Neural progenitor cell (in vitro differentiated cells): Measurements from ENCODE around the gene TMEM204. TPM values are rescaled to one million over a fixed set of nuclear protein-coding genes. Genes with fewer than 3 reads are reported as not detected.

Experiments
- DNase-seq: peaks from one replicate; pipeline ENCODE4 v3.0.0-alpha.2; 2016; ENCODE audit warnings: low spot score
- H2AFZ ChIP-seq: fragments of 200-600 bp; sonication (generic); replicated peaks from 2 replicates; pipeline ENCODE4 v1.6.1; 2016; ENCODE audit warnings: antibody characterized with exemption
- H3F3A ChIP-seq: fragments of 200-600 bp; sonication (generic); 2 replicates; pipeline ENCODE4 v1.6.1; 2016; ENCODE audit warnings: antibody characterized with exemption, low read depth
- H3K27ac ChIP-seq: fragments of 200-600 bp; sonication (generic); 2 replicates; pipeline ENCODE4 v1.5.1; 2016; ENCODE audit warnings: mild to moderate bottlenecking
- H3K27me3 ChIP-seq: fragments of 200-600 bp; sonication (generic); 2 replicates; pipeline ENCODE4 v1.6.1; 2016; ENCODE audit warnings: mild to moderate bottlenecking, moderate library complexity
- H3K36me3 ChIP-seq: fragments of 200-600 bp; sonication (generic); 2 replicates; pipeline ENCODE4 v1.5.1; 2016
- H3K4me1 ChIP-seq: fragments of 200-600 bp; sonication (generic); 2 replicates; pipeline ENCODE4 v1.6.1; 2016; ENCODE audit warnings: mixed run types
- H3K4me2 ChIP-seq: fragments of 200-600 bp; sonication (generic); 2 replicates; pipeline ENCODE4 v1.6.1; 2016
- H3K4me3 ChIP-seq: fragments of 200-600 bp; sonication (generic); 2 replicates; pipeline ENCODE4 v1.5.1; 2016
- H3K79me2 ChIP-seq: fragments of 200-600 bp; sonication (generic); 2 replicates; pipeline ENCODE4 v1.6.1; 2016; ENCODE audit warnings: low read depth
- H3K9ac ChIP-seq: fragments of 200-600 bp; sonication (generic); 2 replicates; pipeline ENCODE4 v1.6.1; 2016
- H3K9me3 ChIP-seq: fragments of 200-600 bp; sonication (generic); 2 replicates; pipeline ENCODE4 v1.5.1; 2016; ENCODE audit warnings: low read depth
- H4K20me1 ChIP-seq: fragments of 200-600 bp; sonication (generic); 2 replicates; pipeline ENCODE4 v1.6.1; 2016; ENCODE audit warnings: low read depth
- H3K27ac Mint-ChIP-seq: 3 replicates; pipeline ENCODE4 v1.8.0; 2021; ENCODE audit warnings: mixed read lengths
- H3K27me3 Mint-ChIP-seq: 2 replicates; pipeline ENCODE4 v1.8.0; 2022; ENCODE audit warnings: low read depth, mild to moderate bottlenecking, inconsistent platforms, moderate library complexity, mixed read lengths; ENCODE audit not compliant: insufficient read depth
- H3K36me3 Mint-ChIP-seq: 3 replicates; pipeline ENCODE4 v1.8.0; 2021; ENCODE audit warnings: mixed read lengths
- H3K4me1 Mint-ChIP-seq: 3 replicates; pipeline ENCODE4 v1.8.0; 2021; ENCODE audit warnings: mixed read lengths
- H3K4me3 Mint-ChIP-seq: 3 replicates; pipeline ENCODE4 v1.8.0; 2021; ENCODE audit warnings: mild to moderate bottlenecking, moderate library complexity, mixed read lengths
- H3K9me3 Mint-ChIP-seq: 3 replicates; pipeline ENCODE4 v1.8.0; 2020; ENCODE audit warnings: mixed read lengths
- EZH2 ChIP-seq: fragments of 200-600 bp; sonication (generic); IDR thresholded peaks from 2 replicates; pipeline ENCODE4 v1.6.1; 2017; ENCODE audit warnings: antibody characterized with exemption, mild to moderate bottlenecking, moderate library complexity
- EZH2phosphoT487 ChIP-seq: fragments of 200-600 bp; sonication (generic); IDR thresholded peaks from 2 replicates; pipeline ENCODE4 v1.6.1; 2017; ENCODE audit warnings: antibody characterized with exemption
- total RNA-seq: library from RNA; depleted of rRNA; stranded (reverse); fragments of >200 nt; gene quantifications from 2 replicates; pipeline ENCODE4 v1.2.3, GENCODE V29; 2015; ENCODE audit warnings: low replicate concordance
- TF ChIP-seq, protein P1 (sequence below): fragments of 200-600 bp; sonication (generic); IDR thresholded peaks from 2 replicates; pipeline ENCODE4 v1.5.1; 2017; ENCODE audit warnings: antibody characterized with exemption, mild to moderate bottlenecking

TMEM204 gene
- total RNA-seq, 1 donor from 2014 or later = not detected

DNA sequence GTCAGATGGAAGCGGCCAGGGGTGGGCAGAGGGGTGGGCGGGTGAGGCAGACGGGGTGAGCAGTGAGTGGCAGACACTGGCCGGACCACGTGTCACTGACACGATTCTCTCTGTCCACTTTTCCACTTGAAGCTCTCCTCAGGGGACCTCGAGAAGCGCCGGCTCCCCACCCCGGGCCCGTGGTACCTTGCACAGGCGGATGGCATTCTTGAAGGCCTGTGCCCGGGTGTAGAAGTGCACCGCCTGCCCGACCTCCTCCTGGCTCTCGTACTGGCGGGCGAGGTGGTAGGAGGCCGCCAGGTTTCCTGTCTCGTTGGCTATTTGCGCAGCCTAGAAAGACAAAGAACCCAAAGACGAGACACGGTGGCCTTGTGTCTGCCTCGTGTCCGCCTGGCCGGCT is 9.1 kb upstream of the TMEM204 start:
- Mint-ChIP-seq H3K4me1 (peaks cover 3% of the 10 kb centered on the region), H3K27me3 (no peaks in the 10 kb centered on the region), H3K27ac (no peak overlapping the region), H3K9me3 (no peaks in the 10 kb centered on the region), H3K36me3 (no peaks in the 10 kb centered on the region), H3K4me3 (no peak overlapping the region)
- TF ChIP-seq, protein P1, sequence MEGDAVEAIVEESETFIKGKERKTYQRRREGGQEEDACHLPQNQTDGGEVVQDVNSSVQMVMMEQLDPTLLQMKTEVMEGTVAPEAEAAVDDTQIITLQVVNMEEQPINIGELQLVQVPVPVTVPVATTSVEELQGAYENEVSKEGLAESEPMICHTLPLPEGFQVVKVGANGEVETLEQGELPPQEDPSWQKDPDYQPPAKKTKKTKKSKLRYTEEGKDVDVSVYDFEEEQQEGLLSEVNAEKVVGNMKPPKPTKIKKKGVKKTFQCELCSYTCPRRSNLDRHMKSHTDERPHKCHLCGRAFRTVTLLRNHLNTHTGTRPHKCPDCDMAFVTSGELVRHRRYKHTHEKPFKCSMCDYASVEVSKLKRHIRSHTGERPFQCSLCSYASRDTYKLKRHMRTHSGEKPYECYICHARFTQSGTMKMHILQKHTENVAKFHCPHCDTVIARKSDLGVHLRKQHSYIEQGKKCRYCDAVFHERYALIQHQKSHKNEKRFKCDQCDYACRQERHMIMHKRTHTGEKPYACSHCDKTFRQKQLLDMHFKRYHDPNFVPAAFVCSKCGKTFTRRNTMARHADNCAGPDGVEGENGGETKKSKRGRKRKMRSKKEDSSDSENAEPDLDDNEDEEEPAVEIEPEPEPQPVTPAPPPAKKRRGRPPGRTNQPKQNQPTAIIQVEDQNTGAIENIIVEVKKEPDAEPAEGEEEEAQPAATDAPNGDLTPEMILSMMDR = no peak
- TF ChIP-seq EZH2phosphoT487 = no peak
- no peak for TF ChIP-seq EZH2
- no peaks in the 10 kb centered on the region for H3K9me3 ChIP-seq
- no peak overlapping the region for H3K9ac ChIP-seq
- H3K27me3 ChIP-seq = no peaks in the 10 kb centered on the region
- H3K4me3 ChIP-seq = no peak overlapping the region
- no peak overlapping the region for H3K27ac ChIP-seq
- H3F3A ChIP-seq = no peaks in the 10 kb centered on the region
- no peak for DNase-seq
- H3K36me3 ChIP-seq = no peaks in the 10 kb centered on the region
- no peaks in the 10 kb centered on the region for H4K20me1 ChIP-seq
- H3K4me2 ChIP-seq = no peak overlapping the region
- no peaks in the 10 kb centered on the region for H3K79me2 ChIP-seq
- H2AFZ ChIP-seq = no peak overlapping the region
- no peaks in the 10 kb centered on the region for H3K4me1 ChIP-seq

DNA sequence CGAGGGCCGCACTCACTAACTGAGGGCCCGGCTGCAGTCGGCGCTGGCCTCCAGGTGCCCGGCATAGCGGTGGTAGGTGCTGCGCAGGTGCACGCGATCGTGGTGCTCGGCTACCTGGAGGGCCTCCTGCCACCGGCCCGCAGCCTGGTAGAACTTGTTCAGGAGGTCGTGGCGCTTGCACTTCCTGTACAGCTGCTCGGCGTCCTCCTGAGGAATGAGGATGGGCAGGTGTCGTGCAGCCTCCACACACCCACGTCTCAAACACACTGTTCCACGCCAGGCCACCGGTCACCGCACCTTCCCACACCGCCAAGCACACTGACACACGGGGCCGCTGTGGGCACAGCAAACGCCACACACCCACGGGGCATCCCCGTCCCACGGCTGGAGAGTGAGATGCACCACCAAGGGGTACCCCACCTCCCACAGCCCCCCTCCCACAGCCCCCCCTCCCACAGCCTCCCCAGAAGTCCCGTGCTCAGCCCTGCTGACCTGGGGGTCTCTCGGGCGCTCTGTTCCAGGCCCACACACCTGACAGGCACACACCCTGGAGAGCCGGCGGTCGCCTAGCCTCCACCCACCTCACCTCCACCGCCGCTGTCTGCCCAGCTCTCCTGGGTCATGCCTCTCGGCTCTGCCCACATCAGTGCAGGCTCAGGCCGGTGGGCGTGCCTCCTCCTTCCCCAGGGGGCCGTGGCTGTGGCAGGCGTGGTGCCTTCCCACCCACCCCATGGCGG is 7.4 kb upstream of the TMEM204 start:
- Histone ChIP-seq H3K79me2 (no peaks in the 10 kb centered on the region), H4K20me1 (no peaks in the 10 kb centered on the region), H3K27me3 (no peaks in the 10 kb centered on the region), H3K27ac (no peak overlapping the region), H3K4me2 (no peak overlapping the region), H3K9ac (no peak overlapping the region), H2AFZ (no peak overlapping the region), H3K4me1 (no peaks in the 10 kb centered on the region), H3K36me3 (no peaks in the 10 kb centered on the region), H3K9me3 (no peaks in the 10 kb centered on the region), H3F3A (no peaks in the 10 kb centered on the region), H3K4me3 (no peak overlapping the region)
- H3K27me3 Mint-ChIP-seq = no peaks in the 10 kb centered on the region
- no peaks in the 10 kb centered on the region for H3K36me3 Mint-ChIP-seq
- TF ChIP-seq EZH2 = no peak
- TF ChIP-seq EZH2phosphoT487 = no peak
- TF ChIP-seq, protein P1 = no peak
- no peak for DNase-seq
- H3K4me3 Mint-ChIP-seq = no peak overlapping the region
- no peaks in the 10 kb centered on the region for H3K9me3 Mint-ChIP-seq
- H3K27ac Mint-ChIP-seq = no peak overlapping the region
- peaks cover 3% of the 10 kb centered on the region for H3K4me1 Mint-ChIP-seq

DNA sequence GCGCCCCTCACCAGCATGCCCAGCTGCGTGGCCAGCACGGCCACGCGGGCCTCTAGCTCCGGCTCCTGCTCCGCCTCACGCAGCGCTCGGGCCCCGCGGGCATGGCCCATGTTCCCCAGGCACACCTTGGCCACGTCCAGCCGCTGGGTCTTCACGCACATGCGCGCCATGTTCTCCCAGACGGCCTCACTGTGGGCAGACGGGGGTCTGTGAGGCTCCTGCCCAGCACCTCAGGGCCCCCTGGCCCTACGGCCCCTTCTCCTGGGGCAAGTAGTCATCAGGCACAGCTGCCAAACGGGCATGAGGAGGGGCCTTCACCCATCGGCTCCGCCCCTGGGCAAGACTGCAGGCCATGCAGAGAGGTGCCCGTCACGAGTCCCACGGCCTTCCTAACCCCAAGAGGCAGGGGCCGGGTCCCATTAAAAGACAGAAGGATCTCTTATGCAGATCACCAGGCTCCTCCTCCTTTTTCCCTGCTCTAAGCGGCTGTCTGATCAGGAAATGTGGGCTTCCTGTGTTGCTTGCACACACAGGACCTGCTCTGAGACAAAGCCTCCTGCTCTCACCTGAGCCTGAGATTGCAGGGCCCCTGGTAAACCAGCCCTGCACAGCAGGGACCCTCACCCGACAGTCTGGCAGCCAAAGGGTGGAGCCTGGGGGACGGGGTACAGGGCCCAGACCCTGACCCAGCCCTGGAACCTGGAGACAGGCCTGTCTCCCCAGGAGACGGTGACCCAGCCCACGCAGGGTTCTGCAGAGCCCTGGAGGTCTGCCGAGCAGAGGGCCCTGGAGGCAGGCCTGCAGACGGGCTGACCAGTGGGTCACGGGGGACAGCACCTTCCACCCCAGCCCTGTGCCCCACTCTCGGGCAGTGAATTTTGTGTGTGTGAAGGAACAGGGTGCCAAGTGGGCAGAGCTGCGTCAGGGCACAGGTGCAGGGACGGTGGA is 6.6 kb upstream of the TMEM204 start:
- no peaks in the 10 kb centered on the region for H3K27me3 ChIP-seq
- no peak overlapping the region for H3K27ac ChIP-seq
- H3K79me2 ChIP-seq = no peaks in the 10 kb centered on the region
- Mint-ChIP-seq H3K4me1 (peaks cover 3% of the 10 kb centered on the region), H3K27ac (no peak overlapping the region), H3K4me3 (no peak overlapping the region), H3K36me3 (no peaks in the 10 kb centered on the region), H3K27me3 (no peaks in the 10 kb centered on the region), H3K9me3 (no peaks in the 10 kb centered on the region)
- no peaks in the 10 kb centered on the region for H4K20me1 ChIP-seq
- H3F3A ChIP-seq = no peaks in the 10 kb centered on the region
- no peaks in the 10 kb centered on the region for H3K36me3 ChIP-seq
- H2AFZ ChIP-seq = no peak overlapping the region
- DNase-seq = no peak
- no peak overlapping the region for H3K4me3 ChIP-seq
- no peak overlapping the region for H3K4me2 ChIP-seq
- H3K9me3 ChIP-seq = no peaks in the 10 kb centered on the region
- no peaks in the 10 kb centered on the region for H3K4me1 ChIP-seq
- H3K9ac ChIP-seq = no peak overlapping the region
- no peak for TF ChIP-seq EZH2
- TF ChIP-seq, protein P1 = no peak
- no peak for TF ChIP-seq EZH2phosphoT487
